ENCODE data around the gene ARHGEF10L. TPM values are rescaled to one million over a fixed set of nuclear protein-coding genes. Genes with fewer than 3 reads are reported as not detected.

The ARHGEF10L gene
- total RNA-seq, 1 experiment from 2014 or later, result 3.3 TPM

- Histone ChIP-seq H3K27me3 (replicated peaks; ENCODE audit: insufficient read depth, low read depth, low read length, poor library complexity) (no peaks in the 10 kb centered on the region), H3K4me3 (ENCODE audit: low read depth, low read length, poor library complexity, severe bottlenecking) (no peak overlapping the region), H3K27ac (ENCODE audit: low read depth, low read length, poor library complexity, severe bottlenecking) (no peak overlapping the region), H3K9me3 (ENCODE audit: low read depth, low read length, poor library complexity, severe bottlenecking) (no peaks in the 10 kb centered on the region), H3K36me3 (ENCODE audit: insufficient read depth, low read length, poor library complexity, severe bottlenecking) (no peaks in the 10 kb centered on the region), H3K4me1 (ENCODE audit: insufficient read depth, low read length, poor library complexity, severe bottlenecking) (no peaks in the 10 kb centered on the region)
- ChIA-PET POLR2A (ENCODE audit: low non-redundant PET) (no interaction called here), CTCF (no interaction called here)
- intact Hi-C loops (cut with micrococcal nuclease; ENCODE audit: unreplicated experiment), result no loop called here
- no peak for DNase-seq (ENCODE audit: low spot score)
- no TSS peak for BruUV-seq (replicated peaks)
- TF ChIP-seq CTCF (conservative IDR thresholded peaks at IDR 0.05; ENCODE audit: low read depth, low read length) (no peak), EZH2 (IDR thresholded peaks at IDR 0.05; ENCODE audit: borderline replicate concordance, low read depth, low read length, poor library complexity, severe bottlenecking) (no peak)
Observed at GRCh38 chr1:17573518-17574041, 34.1 kb downstream of the ARHGEF10L start.

- Histone ChIP-seq H3K27me3 (replicated peaks; ENCODE audit: insufficient read depth, low read depth, low read length, poor library complexity) (no peaks in the 10 kb centered on the region), H3K9me3 (ENCODE audit: low read depth, low read length, poor library complexity, severe bottlenecking) (no peaks in the 10 kb centered on the region), H3K4me1 (ENCODE audit: insufficient read depth, low read length, poor library complexity, severe bottlenecking) (no peaks in the 10 kb centered on the region), H3K4me3 (ENCODE audit: low read depth, low read length, poor library complexity, severe bottlenecking) (no peak overlapping the region), H3K27ac (ENCODE audit: low read depth, low read length, poor library complexity, severe bottlenecking) (no peak overlapping the region), H3K36me3 (ENCODE audit: insufficient read depth, low read length, poor library complexity, severe bottlenecking) (no peaks in the 10 kb centered on the region)
- no TSS peak for BruUV-seq (replicated peaks)
- DNase-seq (ENCODE audit: low spot score), result no peak
- ChIA-PET POLR2A (ENCODE audit: low non-redundant PET) (no interaction called here), CTCF (interaction anchor here (0.5 to 1.1 kb wide), 3 partner anchors 32 to 39 kb away, joined by 3 to 4 read pairs (median 4); no protein-coding TSS in a partner anchor)
- 0 out of 2 replicates have a peak, but pooled peaks have one; percentile 21 for TF ChIP-seq CTCF (conservative IDR thresholded peaks at IDR 0.05; ENCODE audit: low read depth, low read length)
- no peak for TF ChIP-seq EZH2 (IDR thresholded peaks at IDR 0.05; ENCODE audit: borderline replicate concordance, low read depth, low read length, poor library complexity, severe bottlenecking)
- intact Hi-C loops (cut with micrococcal nuclease; ENCODE audit: unreplicated experiment), result no loop called here
Observed at GRCh38 chr1:17574516-17574915, 35.0 kb downstream of the ARHGEF10L start.

- Histone ChIP-seq H3K36me3 (ENCODE audit: insufficient read depth, low read length, poor library complexity, severe bottlenecking) (no peaks in the 10 kb centered on the region), H3K4me1 (ENCODE audit: insufficient read depth, low read length, poor library complexity, severe bottlenecking) (no peaks in the 10 kb centered on the region), H3K27ac (ENCODE audit: low read depth, low read length, poor library complexity, severe bottlenecking) (no peak overlapping the region), H3K4me3 (ENCODE audit: low read depth, low read length, poor library complexity, severe bottlenecking) (no peak overlapping the region), H3K27me3 (replicated peaks; ENCODE audit: insufficient read depth, low read depth, low read length, poor library complexity) (no peaks in the 10 kb centered on the region), H3K9me3 (ENCODE audit: low read depth, low read length, poor library complexity, severe bottlenecking) (no peaks in the 10 kb centered on the region)
- TF ChIP-seq CTCF (conservative IDR thresholded peaks at IDR 0.05; ENCODE audit: low read depth, low read length) (no peak), EZH2 (IDR thresholded peaks at IDR 0.05; ENCODE audit: borderline replicate concordance, low read depth, low read length, poor library complexity, severe bottlenecking) (no peak)
- POLR2A ChIA-PET (ENCODE audit: low non-redundant PET), result no interaction called here
- CTCF ChIA-PET, result no interaction called here
- intact Hi-C loops (cut with micrococcal nuclease; ENCODE audit: unreplicated experiment), result no loop called here
- no TSS peak for BruUV-seq (replicated peaks)
- no peak for DNase-seq (ENCODE audit: low spot score)
Observed at GRCh38 chr1:17575797-17576518, 36.5 kb downstream of the ARHGEF10L start.
